ENCODE results near the gene MKNK2.
A peak's percentile ranks its signal among the peaks of the same experiment; 100 is the strongest.

GRCh38 chr19:2096034-2096479 lies 45.0 kb upstream of the MKNK2 start, which contains the start of gene MOB3A:
- TF ChIP-seq CTCF (IDR thresholded peaks at IDR 0.05; ENCODE audit: poor library complexity, severe bottlenecking): peak; percentile 71
- peak; percentile 84 for TF ChIP-seq POLR2AphosphoS5 (IDR thresholded peaks at IDR 0.05)
- no peak for TF ChIP-seq EP300 (conservative IDR thresholded peaks at IDR 0.05; ENCODE audit: poor library complexity, severe bottlenecking)
